NAMALWA (cell line): ENCODE data around the gene PCGF2.

ENCODE experiments used
- DNase-seq: peaks from one replicate; pipeline ENCODE4 v3.0.0-alpha.2; 2015; ENCODE audit warnings: low spot score

Gene PCGF2

DNA sequence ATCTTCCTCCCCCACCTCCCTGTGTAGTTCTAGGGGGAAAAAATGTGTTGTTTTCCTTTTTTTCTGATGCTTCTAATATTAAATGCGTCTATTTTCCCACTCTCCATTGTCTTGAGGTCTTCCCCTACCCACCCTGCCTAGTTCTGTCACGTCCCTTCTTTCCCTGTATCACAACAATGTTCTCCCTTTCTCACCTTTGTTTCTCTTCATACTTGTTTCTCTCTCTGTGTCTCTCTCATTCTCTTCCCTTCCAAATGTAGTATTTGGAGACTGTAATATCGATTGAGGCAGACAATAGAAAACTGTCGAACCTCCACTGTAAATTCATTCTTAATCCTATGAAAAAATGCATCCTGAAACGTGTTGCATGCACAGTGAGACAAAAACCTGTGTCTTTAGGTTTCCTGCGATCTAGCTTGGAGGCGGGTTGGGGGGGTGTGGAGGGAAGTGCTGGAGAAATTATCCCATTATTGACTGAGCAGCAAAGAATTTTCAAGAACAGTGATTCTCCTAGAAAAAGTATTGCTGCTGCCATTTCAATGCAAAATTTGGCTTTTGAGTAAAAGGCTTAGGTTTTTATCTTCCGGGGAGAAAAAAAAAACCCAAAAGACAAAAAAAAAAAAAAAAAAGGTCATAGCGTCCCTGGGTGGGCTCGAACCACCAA is 3.1 kb upstream of the PCGF2 start:
- peak; percentile 62 for DNase-seq

DNA sequence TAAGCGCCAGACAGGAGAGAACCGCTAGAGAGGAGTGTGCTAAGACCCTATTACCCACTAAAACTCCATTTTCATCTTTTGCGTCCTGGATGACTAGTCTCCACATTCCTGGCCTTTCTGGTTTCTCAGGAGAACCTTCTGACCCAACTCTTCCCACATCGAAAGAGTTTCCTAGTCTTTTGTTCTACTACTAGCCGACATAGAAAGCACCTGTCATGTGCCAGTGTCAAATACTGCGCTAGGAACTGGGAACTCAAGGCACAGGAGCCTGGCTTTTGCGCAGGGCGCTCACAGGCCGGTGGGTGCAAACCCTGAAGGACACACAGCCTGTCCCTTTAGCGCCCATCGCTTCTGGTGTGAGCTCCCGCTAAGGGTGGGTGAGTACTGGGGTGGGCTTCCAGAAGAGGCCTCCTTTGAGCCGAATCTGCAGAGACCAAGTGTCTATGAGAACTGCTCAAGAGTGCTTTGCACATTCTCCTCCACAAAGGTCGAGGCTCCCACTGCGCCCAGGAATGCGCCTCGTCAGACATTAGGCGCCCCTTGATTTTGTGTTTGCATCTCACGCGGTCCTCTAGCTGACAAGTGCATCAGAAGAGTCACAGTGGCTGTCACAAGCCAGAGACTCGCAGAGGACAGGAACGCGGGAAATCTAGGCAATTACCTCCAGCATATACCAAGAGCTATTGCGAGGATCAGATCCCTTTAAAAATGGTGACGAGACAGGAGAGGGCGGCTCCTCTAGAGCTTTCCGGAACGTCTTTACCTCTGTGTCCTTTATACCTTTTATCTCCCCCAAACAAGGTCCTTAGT is 2.4 kb upstream of the PCGF2 start:
- DNase-seq = peak; percentile 60

GRCh38 chr17:38750044-38750311 is 1.8 kb upstream of the PCGF2 start:
- DNase-seq = no peak

DNA sequence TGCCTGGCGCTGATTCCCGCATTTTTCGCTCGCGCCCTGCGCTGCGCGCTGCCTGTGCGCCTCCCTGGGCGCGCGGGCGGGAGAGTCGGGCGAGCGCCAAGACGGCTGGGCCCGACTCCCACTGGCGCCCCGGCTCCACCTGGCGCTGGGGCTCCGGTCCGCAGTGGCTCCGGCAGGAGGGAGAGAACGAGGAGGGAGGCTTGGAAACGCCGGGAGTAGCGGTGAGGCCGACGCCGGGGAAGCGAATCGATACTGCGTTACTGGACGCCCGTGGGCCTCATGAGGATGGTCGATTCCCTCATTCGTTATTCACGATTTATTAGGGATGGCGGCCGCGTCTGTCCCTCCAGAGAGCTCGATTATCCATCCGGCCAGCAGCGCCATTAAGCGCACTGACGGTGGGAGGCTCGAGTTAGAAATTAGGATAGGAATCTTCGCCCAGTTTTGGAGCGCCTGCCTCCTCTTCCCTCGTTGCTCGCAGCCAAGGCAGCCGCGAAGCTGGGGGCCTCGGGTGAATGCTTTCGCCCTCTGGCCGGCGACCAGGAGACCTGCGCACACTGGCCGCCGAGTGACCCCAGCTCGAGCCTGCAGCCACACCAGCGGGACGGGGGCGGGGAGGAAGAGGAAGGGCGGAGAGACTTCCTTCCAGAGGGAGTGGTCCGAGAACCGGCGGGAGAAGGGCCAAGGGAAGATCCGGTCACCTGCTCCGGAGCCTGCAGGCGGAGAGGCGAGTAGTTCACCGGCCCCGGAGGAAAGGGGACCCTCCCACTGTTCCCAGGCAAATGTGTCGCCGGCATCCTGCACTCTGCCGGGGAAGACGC is 1.3 kb upstream of the PCGF2 start:
- no peak for DNase-seq

DNA sequence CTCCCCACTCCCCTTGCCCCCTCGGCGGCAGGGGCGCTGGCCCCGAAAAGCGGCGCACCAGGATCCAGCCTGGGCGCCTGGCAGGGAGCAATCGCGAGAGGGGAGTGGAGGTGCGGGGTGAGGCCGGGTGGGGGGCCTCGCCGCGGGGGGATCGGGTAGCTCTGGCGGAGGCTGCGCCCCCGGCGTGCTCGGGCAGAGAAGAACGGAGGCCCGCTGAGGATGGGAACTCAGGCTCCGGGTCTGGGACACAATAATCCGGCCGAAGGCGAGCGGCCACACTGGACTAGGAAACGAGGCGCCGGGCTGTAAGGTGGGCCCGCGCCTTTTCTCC is 721 bp upstream of the PCGF2 start:
- no peak for DNase-seq

DNA sequence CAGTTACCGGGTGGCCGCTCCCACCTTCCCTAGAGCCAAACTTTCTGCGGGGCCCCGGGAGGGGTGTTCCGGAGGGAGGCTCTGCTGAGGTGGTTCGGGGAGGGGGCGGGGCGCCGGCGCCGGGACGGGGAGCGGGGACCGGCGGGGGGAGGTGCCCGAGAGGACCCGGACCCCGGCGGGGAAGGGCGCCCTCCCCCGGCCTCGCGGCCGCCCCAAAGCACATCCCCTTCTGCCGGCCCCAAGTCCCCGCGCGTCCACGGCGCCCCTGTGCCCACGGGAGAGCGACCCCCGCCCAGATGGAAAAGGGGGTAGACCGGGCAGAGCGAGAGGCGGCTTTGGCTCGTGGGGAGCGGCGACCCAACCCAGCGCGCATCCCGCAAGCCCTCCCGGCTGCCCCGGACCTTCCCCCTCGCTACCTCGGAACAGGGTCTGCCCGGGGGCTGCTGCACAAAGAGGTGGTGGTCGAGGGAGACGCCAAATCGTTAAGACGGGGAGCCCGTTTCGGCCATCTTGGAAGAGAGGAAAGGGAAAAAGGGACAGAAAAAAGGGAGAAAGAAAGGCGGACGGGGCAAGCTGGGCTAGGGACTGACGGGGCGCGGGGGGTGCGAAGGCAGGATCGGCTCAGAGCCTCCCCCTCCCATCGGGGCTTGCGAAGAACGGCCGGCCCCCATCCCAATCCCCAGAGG is 530 bp downstream of the PCGF2 start:
- peak; percentile 55 for DNase-seq

DNA sequence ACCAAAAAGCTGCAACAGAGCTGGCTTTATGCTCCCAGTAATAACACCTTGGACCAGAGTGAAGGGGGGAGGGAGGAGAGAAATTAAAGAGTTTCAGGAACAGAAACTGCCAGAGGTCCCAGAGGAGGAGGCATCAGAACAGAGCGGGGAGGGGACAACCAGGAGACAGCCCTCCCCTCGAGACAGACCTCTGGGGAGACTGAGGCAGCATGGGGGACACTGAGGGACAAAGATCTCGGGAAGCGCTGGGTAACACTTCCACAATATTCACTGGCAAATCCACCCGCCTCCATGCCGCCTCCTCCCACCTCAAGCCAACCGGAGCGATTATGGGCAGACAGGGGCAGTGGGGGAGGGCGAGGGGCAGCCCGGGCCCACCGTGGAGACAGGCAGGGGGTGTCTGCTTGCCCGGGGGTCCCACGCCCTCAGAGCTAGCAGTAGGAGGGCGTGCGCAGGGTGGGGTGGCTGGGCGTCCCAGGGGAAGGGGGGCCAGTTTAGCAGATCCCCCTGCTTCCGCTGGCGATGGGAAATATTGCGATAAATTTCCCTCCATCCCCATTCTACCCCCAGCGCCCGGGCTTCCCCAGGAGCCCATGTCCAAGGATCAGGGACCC is 1.2 kb downstream of the PCGF2 start:
- peak; percentile 66 for DNase-seq

DNA sequence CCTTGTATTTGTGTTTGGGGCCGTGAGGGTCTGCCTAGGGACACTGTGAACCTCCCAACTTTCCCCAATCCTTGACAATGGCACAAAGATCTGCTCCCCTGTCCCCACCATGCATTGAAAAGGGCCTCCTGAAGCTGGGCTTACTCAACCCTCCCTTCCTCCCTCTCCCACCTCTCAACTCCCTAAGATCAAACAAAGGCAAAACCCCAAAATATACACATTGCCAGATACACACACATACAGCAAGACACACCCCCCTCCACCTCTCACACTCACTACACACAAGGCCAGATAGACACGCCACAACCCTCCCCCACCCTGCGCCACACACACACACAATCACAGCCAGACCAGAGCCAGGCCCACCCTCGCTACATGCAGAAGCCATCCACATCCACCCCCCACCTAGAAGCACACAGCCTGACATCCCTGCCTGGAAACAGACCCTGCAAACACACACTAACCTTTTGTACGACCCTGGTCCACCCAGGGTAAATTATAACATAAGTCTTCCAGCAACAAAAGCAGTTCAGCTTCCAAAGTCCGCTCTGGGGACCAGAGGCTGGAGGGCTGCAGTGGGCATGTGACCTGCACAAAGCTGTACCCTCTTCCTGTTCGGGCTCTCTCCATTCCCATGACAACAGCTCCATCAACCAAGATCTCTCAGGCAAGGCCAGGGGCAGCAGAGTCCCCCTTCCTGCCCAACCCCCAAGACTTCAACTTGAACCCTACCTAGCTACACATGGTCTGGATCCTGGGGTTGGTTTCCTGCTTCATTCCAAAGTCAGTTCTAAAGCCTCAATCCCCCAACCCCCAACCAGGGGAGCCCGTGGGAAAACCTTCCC is 1.9 kb downstream of the PCGF2 start:
- DNase-seq = peak; percentile 51

- peak; percentile 68 for DNase-seq
These were observed 2.6 kb downstream of the PCGF2 start for GRCh38 chr17:38745545-38745944.

DNA sequence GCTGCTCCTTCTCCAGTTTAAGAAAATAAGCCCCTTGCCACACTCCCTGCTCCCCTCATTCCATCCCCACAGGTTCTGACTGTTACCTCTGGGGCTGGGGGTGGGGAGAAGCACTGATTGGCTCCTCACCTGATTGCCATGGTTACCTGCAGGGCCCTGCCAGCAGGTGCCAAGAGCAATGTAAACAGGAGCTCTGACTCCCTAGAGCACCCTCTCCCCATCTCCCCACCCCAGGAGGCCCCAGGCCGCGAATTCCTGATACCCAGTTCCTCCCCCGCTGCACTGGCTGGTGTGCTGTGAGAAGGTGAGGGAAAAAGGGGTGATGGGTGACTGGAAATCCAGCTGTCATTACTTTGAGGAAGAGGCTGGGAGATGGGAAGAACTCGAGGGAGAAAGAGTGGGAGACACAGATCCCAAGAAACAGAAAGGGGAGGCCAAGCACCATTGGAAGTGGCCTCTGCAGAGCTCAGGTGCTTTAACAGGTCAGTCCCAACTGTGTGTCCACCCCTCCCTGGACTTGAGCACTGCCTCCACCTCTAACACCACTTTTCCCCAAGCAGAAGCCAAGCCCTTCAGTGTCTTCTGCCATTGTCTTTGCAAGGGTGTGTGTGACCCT is 4.5 kb downstream of the PCGF2 start:
- DNase-seq = no peak

DNA sequence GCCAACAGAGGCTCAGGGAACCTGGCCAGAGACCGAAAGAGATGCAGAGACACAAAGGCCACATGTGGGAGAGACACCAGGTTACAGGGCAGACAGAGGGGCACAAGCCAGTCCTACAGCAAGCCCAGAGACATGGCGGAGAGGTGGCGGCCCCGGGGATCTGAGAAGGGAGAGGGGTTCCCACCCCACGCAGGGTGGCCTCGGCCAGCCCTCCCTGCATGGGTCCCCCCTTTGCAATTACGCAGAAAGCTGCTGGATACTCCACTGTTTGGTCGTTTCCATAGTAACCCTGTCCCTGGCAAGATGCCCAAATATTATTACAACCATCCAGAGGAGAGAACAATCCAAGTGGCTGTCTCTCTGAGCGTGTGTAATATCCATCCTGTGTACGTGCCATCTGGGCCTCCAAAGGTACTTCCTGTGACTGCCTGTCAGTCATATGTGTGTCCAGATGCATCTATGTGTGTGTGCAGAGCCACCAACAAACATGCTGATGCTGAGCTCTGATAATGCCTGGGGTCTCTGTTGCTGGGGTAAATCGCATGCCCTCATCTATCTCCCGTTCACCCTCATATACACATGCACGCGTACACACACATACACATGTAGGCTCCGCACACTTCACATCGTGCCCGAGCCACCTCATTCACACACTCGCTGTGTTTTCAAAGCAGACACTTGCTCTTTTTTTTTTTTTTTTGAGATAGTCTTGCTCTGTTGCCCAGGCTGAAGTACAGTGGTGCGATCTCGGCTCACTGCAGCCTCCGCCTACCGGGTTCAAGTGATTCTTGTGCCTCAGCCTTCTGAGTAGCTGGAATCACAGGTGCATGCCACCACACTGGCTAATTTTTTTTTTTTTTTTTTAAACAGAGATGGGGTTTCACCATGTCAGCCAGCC is 5.5 kb downstream of the PCGF2 start:
- peak; percentile 75 for DNase-seq

GRCh38 chr17:38741921-38742410 is 6.2 kb downstream of the PCGF2 start:
- no peak for DNase-seq

- DNase-seq = no peak
These were observed 6.7 kb downstream of the PCGF2 start for GRCh38 chr17:38741461-38741860.

DNA sequence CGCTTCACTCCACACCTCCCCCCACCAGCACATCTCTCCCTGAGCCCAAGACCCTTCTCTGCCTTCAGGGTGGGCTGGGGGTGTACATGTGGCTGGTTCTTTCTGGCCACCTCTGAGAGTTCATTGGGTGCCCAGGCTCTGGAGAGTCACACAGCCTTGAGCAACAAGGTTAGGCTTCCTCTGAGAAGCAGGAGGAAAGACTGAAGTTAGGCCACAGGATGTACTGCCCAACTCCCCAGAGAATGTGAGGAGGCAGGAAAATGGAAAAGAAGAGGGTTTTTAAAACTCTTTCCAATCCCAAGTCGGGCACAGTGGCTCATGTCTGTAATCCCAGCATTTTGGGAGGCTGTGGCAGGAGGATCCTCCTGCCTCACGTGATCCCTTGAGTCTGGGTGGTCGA is 7.3 kb downstream of the PCGF2 start:
- no peak for DNase-seq

GRCh38 chr17:38740044-38740443 is 8.1 kb downstream of the PCGF2 start:
- DNase-seq = no peak

- no peak for DNase-seq
These were observed 8.8 kb downstream of the PCGF2 start for GRCh38 chr17:38739305-38739704.

GRCh38 chr17:38738686-38739085 is 9.4 kb downstream of the PCGF2 start:
- no peak for DNase-seq

DNA sequence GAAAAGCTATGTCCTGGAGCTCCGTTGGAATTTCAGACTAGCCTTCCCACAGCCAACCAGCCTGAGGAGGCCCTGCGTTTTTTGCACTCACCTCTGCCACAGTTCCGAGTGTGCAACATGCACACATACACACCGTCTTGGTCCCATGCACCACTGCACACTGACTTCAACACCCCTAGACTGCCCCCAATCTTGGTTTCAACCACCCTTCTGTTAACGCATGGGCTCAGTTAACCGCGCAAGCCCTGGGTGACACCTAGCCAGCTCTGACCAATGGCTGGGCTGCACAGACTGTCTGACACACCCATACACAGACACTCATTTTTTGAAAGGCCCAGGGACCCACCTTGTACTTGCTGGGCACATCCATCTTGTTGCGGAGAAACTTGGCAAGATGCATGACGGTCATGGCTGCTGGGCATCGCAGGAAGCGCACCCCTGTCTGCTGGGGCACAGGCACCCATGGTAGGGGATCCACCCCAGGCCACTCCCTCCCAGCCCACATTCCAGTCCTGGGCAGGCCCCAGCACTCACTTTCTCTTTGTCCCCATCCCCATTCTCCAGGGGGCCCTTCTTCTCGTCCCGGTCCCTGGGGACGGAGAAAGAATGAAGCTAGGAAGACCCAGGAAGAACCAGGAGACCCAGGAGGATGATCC is 10.0 kb downstream of the PCGF2 start:
- DNase-seq = no peak
